ENCODE data around the gene CCL16.

DNA sequence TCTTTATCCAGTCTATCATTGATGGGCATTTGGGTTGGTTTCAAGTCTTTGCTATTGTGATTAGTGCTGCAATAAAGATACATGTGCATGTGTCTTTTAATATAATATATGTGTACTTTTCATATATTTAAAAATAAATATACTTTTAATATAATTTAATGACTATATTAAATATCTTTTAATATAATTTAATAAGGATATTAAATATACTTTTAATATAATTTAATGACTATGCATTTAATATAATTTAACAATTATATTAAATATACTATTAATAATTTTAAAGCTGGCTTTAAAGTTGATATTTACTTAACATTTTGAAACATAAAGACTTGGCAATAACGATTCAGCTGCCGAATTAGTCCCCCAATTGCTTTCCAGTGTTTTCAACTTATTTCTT is 35.3 kb upstream of the CCL16 start:
- no peak for TF ChIP-seq EP300 (IDR thresholded peaks at IDR 0.05)
- TF ChIP-seq, protein P1, sequence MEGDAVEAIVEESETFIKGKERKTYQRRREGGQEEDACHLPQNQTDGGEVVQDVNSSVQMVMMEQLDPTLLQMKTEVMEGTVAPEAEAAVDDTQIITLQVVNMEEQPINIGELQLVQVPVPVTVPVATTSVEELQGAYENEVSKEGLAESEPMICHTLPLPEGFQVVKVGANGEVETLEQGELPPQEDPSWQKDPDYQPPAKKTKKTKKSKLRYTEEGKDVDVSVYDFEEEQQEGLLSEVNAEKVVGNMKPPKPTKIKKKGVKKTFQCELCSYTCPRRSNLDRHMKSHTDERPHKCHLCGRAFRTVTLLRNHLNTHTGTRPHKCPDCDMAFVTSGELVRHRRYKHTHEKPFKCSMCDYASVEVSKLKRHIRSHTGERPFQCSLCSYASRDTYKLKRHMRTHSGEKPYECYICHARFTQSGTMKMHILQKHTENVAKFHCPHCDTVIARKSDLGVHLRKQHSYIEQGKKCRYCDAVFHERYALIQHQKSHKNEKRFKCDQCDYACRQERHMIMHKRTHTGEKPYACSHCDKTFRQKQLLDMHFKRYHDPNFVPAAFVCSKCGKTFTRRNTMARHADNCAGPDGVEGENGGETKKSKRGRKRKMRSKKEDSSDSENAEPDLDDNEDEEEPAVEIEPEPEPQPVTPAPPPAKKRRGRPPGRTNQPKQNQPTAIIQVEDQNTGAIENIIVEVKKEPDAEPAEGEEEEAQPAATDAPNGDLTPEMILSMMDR (IDR thresholded peaks at IDR 0.05): no peak

All from upper lobe of left lung (tissue), 4 donors.